Measurements from ENCODE around the gene PADI4.
A peak's percentile ranks its signal among the peaks of the same experiment; 100 is the strongest.

The PADI4 gene

GRCh38 chr1:17287130-17287776 lies 20.7 kb upstream of the PADI4 start:
- DNase-seq, result no peak

DNA sequence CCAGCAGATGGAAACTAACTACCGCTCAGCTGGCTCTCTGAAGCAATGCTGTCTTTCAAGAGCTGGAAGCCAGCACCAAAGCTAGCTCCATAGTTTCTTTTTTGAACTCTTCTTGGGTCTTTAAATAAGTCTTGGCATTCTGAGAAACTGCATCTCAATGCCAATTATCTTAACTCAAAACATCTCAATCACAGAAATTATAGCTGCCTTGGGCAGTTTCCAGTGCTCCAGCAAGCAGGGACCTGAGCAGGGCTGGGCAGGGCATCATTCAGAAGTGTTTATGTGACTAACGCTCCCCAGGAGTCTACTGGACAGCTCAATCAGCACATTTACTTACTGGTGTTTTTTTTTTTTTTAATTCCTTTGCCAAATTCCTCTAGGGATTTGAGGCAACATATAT lies 18.3 kb upstream of the PADI4 start:
- no peak for DNase-seq

DNA sequence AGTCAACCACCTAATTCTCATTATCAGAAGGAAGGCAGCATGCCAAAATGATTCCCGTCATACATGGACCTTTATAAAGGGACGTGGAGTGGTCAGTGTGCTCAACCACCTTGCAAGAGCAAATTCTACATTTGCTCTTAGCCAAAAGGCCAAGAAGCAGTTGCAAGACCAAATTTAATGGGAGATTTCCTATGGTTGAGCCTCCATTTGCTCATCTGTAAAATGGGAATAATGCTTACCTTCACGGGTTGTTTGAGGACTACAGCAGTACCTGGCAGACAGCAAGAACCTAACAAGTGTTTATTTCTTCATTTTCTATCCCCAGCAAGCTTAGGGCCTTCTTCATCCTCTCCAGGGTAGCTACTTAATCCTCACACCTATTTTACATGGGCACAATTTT lies 17.4 kb upstream of the PADI4 start:
- no peak for DNase-seq

DNA sequence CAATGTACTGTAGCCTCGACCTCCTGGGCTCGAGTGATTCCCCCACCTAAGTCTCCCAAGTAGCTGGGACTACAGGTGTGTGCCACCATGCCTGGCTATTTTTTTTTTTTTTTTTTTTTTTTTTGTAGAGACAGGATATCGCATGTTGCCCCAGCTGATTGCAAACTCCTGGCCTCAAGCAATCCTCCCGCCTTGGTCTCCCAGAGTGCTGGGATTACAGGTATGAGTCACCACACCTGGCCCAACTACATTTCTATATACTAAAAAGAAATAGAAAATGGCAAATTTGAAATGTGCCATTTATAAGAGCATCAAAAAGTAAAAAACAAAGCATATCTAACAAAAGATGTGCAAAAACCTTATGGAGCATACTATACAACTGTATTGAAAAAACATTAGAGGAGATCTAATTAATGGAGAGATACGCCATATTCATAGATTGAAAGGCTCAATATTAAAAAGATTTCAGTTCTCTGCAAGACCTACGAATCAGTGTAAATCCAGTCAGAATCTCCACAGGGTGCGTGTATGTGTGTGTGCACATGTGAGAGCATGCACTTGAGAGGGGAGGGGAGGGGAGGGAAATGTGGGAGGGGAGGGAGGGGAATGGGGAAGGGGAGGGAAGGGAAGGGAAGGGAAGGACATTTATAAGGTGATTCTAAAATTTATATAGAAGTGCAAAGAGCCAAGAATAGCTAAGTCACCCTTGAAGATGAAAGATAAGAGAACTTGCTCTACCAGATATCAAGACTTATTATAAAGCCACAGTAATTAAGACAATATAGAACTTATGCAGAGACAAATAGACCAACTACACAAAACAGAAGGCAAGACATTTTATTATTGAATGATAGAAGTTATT lies 15.5 kb upstream of the PADI4 start:
- no peak for DNase-seq

DNA sequence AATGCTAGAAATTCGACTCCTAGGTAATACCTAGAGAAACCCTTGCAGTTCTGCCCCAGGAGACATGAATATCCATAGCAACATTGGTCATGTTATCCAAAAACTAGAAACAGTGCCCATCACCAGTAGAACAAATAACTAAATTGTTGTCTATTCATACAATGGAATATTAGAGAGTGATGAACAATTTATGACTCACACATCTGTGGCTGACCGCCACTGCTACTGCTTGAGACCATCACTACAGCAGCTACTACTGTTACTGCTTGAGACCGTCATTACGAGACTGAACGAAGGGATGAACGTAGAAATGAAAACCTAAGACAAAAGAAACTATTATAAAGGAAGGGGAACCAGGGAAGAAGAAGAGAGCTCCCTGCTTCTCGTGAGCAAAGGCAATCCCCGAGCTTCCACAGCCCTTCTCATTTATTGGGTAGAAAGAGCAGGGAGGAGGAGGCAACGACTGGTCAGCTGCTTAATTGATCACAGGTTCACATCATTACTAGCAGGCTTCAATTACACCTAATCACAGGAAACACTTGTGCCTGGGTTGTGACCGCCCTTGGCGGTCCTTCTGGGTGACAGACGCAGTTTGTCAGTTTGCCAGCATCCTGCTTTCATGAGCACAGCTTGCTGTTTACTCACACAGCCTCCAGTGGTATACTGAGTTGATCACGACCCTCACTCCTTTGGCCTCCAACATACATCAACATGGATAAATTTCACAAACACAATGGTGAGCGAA lies 14.1 kb upstream of the PADI4 start:
- DNase-seq, result no peak

DNA sequence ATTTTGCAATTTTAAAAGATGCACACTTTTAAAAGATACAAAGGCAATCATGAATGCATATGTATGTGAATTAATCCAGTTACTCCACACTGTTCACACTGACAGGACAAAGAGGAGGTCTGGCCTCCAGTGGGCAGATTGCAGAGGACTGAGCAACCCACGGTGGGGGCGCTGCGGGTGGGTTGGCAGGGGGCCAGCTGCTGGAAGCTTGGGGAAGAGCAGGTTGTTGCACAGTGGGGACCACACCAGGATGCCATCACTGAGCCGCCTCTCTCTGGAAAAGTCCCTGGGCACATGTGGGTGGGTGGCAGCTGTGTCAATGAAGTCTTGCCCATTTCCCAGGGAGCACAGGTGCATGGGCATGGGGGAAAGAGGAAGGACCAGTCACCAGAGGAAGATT lies 12.7 kb upstream of the PADI4 start:
- no peak for DNase-seq

- no peak for DNase-seq
Observed at GRCh38 chr1:17296086-17296485, 11.9 kb upstream of the PADI4 start.

DNA sequence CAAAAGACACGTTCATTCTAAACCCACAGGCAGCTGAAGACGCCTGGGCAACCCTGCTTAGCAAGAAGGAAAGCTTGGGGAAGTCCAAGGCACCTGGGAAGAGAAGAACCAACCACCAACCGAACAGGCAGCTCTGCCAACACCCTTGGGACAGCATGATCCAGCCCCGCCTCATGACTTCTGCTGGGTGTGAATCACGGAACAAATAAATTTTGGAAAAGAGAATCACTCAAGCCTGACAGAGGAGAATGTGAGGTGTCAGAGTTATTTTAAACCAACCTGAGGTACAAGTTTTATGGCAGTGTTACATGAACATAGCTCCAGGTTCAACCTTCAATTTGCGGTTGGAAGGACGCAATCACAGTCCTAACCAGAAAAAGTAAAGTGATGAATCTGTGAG lies 10.0 kb upstream of the PADI4 start:
- DNase-seq, result no peak

GRCh38 chr1:17301767-17302166 lies 6.2 kb upstream of the PADI4 start:
- DNase-seq, result no peak

GRCh38 chr1:17304151-17304825 lies 3.7 kb upstream of the PADI4 start:
- DNase-seq, result no peak

DNA sequence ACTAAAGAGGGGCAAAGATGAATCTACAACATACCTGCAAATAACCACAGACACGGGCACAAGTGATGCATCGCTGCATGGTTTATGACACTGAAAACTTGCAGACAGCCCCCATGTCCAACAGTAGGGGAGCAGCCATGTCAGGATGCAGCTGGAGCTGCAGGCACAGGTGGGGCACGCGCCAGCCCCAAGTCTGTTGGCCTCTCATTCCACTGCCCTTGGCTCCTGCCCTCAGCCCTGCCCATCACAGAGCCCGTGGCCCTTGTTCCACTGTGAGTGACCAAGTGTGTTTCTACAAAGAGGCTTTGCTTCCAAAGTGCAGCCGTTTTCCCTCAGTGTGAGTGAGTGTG lies 3.2 kb upstream of the PADI4 start:
- no peak for DNase-seq

DNA sequence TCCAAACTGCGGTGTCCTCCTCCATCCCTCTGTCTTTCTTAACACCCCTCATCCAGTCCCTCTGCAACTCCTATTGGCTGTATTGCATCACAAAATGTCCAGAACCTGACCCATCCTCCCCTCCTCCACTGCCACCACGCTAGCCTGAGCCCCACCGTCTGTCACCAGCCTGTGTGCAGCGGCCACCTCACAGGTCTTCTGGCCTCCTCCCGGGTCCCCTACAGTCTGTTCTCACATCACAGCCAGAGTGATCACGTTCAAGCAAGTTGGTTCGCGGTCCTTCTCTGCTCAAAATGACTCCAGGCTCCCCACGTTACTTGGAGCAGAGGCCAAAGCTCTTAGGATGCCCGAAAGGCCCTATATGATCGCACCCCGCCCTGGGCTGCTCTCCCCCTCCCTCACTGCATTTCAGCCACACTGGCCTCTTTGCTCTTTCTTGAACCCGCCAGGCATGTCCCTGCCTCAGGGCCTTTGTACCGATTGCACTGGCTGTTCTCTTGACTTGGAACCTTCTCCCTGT lies 2.4 kb upstream of the PADI4 start:
- no peak for DNase-seq

DNA sequence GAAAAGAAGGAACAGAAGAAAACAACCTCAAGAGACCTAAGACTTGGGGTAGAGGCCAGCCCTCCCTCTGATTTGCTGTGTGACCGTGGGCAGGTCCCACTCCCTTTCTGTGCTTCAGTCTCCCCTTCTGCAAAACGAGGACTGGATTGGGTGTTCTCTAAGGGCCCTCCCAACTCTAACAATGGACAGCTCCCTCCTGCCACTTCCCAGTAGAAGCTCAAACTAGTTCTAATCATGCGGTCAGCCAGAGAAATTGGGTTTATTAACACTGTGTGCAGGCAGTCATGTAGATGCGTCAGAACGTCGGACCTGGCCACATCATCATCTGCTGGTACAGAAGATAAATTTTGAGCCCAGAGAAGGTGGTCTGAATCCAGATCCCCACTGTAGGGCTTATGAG lies 1.6 kb upstream of the PADI4 start:
- DNase-seq, result no peak

DNA sequence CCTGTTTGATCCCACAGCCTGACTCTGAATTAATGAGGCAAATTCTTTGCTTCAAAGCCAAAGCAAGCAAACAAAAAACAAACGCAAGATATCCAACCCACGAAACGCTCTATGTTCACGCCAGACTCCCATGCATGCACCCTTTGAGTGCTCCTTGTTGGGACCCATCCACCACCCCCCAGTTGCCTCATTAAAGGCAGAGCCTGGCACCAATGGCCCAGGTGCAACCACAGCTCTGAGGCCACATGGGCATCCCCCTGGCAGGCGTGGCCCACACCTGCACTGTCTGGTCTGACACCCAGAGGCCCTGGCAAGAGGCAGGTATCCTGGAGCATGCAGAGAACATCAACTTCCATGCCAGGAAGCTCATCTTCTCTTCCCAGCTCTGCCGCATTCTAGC lies 1.1 kb upstream of the PADI4 start:
- no peak for DNase-seq

DNA sequence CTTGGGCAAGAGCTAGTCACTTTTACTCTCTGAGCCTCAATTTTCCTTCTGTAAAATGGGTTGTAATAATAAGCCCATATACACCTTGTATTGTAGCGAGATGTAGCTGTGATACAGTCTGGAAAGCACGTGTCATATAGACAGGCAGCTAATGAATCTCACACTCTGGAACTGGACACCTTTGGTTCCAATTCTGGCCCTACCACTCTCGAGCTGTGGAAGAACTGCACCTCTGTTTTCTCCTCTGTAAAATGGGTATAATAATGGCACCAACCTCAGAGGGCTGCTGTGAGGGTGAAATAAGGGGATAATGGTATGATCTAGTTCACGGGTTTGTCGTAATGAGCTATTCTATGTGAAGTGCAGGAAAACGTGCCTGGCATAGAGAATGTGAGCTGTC lies 668 bp upstream of the PADI4 start:
- DNase-seq, result no peak

- peak; percentile 33 for DNase-seq
Observed at GRCh38 chr1:17308593-17308992, 596 bp downstream of the PADI4 start.

- no peak for DNase-seq
Observed at GRCh38 chr1:17309426-17310067, 1.6 kb downstream of the PADI4 start.

- DNase-seq, result no peak
Observed at GRCh38 chr1:17310068-17310640, 2.2 kb downstream of the PADI4 start.

GRCh38 chr1:17313530-17314309 lies 5.7 kb downstream of the PADI4 start:
- no peak for DNase-seq

DNA sequence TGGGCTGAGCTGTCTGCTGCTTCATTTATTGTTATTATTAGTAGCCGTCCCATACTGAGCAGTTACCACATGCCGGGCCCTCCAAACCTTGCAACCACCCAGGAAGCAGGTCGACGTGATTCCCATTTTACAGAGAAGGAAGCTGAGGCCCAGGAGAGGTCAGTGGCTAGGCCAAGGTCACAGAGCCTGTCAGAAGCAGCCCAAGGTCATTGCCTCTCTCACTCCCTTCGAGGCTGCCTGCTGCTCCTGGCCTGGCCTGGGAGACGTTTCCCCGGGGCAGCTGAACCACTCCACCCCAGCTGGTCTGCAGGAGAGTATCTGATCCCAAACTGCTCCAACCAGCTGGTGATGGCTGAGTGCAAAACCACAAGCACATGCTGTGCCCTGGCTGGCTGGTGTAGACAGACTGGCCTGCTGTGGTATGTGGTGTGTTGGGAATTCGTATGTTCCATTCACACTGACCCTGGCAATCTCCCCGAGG lies 6.5 kb downstream of the PADI4 start:
- DNase-seq, result no peak

- DNase-seq, result no peak
Observed at GRCh38 chr1:17315542-17316130, 7.6 kb downstream of the PADI4 start.
